ENCODE data around the gene SMAP2.

SMAP2 gene

GRCh38 chr1:40380817-40381216 is 7.3 kb downstream of the SMAP2 start:
- DNase-seq = no peak
- WGBS = 100% methylated on average over 1 of the region's 4 CpGs

GRCh38 chr1:40381268-40382107 is 8.0 kb downstream of the SMAP2 start:
- H3K4me3 ChIP-seq (ENCODE audit: insufficient read depth in 1 of 2, low read depth in 1 of 2, low read length in 2 of 2) = no peak overlapping the region
- no peaks in the 10 kb centered on the region for H3K27me3 ChIP-seq (ENCODE audit: control insufficient read depth in 1 of 2, insufficient read depth in 1 of 2, low read length in 2 of 2)
- H2AK5ac ChIP-seq (ENCODE audit: low read length, severe bottlenecking) = no peak overlapping the region
- peaks cover 25% of the 10 kb centered on the region for H3K79me1 ChIP-seq (replicated peaks; ENCODE audit: low read length, poor library complexity, severe bottlenecking)
- no peak overlapping the region for H3K9ac ChIP-seq (ENCODE audit: low read length)
- H4K8ac ChIP-seq (ENCODE audit: low read length) = no peak overlapping the region
- H2AFZ ChIP-seq (ENCODE audit: low read depth, low read length) = no peak overlapping the region
- H3K4me1 ChIP-seq (ENCODE audit: control insufficient read depth, insufficient read depth, low read depth, low read length) = peaks cover 5% of the 10 kb centered on the region
- H2BK5ac ChIP-seq (ENCODE audit: low read depth, low read length, poor library complexity, severe bottlenecking) = no peak overlapping the region
- H3K18ac ChIP-seq (ENCODE audit: low read depth in 1 of 2, low read length in 2 of 2) = no peak overlapping the region
- H3K9me3 ChIP-seq (ENCODE audit: control insufficient read depth, low read length) = no peaks in the 10 kb centered on the region
- H3K4me2 ChIP-seq (ENCODE audit: low read length, poor library complexity, severe bottlenecking) = no peak overlapping the region
- H2BK12ac ChIP-seq (ENCODE audit: low read length in 2 of 2) = no peak overlapping the region
- no peak overlapping the region for H3K4ac ChIP-seq (ENCODE audit: low read depth in 1 of 2, low read length in 2 of 2)
- 94% methylated on average over 7 of the region's 7 CpGs for WGBS
- H3K14ac ChIP-seq (ENCODE audit: low read length in 2 of 2) = no peak overlapping the region
- DNase-seq = no peak
- H4K91ac ChIP-seq (ENCODE audit: low read length) = no peak overlapping the region
- no peak overlapping the region for H3K23ac ChIP-seq (ENCODE audit: low read length in 2 of 2)
- H2BK120ac ChIP-seq (ENCODE audit: low read depth, low read length) = no peak overlapping the region
- no peak overlapping the region for H2BK15ac ChIP-seq (ENCODE audit: low read depth, poor library complexity, severe bottlenecking)
- no peak overlapping the region for H3K27ac ChIP-seq (ENCODE audit: low read length, poor library complexity, severe bottlenecking)
- no peaks in the 10 kb centered on the region for H3K36me3 ChIP-seq (ENCODE audit: control insufficient read depth in 1 of 2, insufficient read depth in 2 of 2, low read depth in 1 of 2, low read length in 2 of 2)

More at GRCh38 chr1:40380817-40381216, 7.3 kb downstream of the SMAP2 start:
- H3K4ac ChIP-seq (ENCODE audit: low read depth in 1 of 2, low read length in 2 of 2) = no peak overlapping the region
- H3K27me3 ChIP-seq (ENCODE audit: control insufficient read depth in 1 of 2, insufficient read depth in 1 of 2, low read length in 2 of 2) = no peaks in the 10 kb centered on the region
- no peaks in the 10 kb centered on the region for H3K36me3 ChIP-seq (ENCODE audit: control insufficient read depth in 1 of 2, insufficient read depth in 2 of 2, low read depth in 1 of 2, low read length in 2 of 2)
- peaks cover 5% of the 10 kb centered on the region for H3K4me1 ChIP-seq (ENCODE audit: control insufficient read depth, insufficient read depth, low read depth, low read length)
- H3K4me3 ChIP-seq (ENCODE audit: insufficient read depth in 1 of 2, low read depth in 1 of 2, low read length in 2 of 2) = no peak overlapping the region
- no peak overlapping the region for H3K23ac ChIP-seq (ENCODE audit: low read length in 2 of 2)
- no peak overlapping the region for H2BK5ac ChIP-seq (ENCODE audit: low read depth, low read length, poor library complexity, severe bottlenecking)
- H2BK12ac ChIP-seq (ENCODE audit: low read length in 2 of 2) = no peak overlapping the region
- no peak overlapping the region for H3K27ac ChIP-seq (ENCODE audit: low read length, poor library complexity, severe bottlenecking)
- no peak overlapping the region for H3K14ac ChIP-seq (ENCODE audit: low read length in 2 of 2)
- no peak overlapping the region for H4K8ac ChIP-seq (ENCODE audit: low read length)
- no peaks in the 10 kb centered on the region for H3K9me3 ChIP-seq (ENCODE audit: control insufficient read depth, low read length)
- H3K9ac ChIP-seq (ENCODE audit: low read length) = no peak overlapping the region
- no peak overlapping the region for H2BK15ac ChIP-seq (ENCODE audit: low read depth, poor library complexity, severe bottlenecking)
- H2AFZ ChIP-seq (ENCODE audit: low read depth, low read length) = no peak overlapping the region
- peaks cover 25% of the 10 kb centered on the region for H3K79me1 ChIP-seq (replicated peaks; ENCODE audit: low read length, poor library complexity, severe bottlenecking)
- no peak overlapping the region for H3K18ac ChIP-seq (ENCODE audit: low read depth in 1 of 2, low read length in 2 of 2)
- H2AK5ac ChIP-seq (ENCODE audit: low read length, severe bottlenecking) = no peak overlapping the region
- H4K91ac ChIP-seq (ENCODE audit: low read length) = no peak overlapping the region
- H2BK120ac ChIP-seq (ENCODE audit: low read depth, low read length) = no peak overlapping the region
- H3K4me2 ChIP-seq (ENCODE audit: low read length, poor library complexity, severe bottlenecking) = no peak overlapping the region

- Histone ChIP-seq H4K8ac (ENCODE audit: low read length) (no peak overlapping the region), H2BK12ac (ENCODE audit: low read length in 2 of 2) (no peak overlapping the region)
- WGBS = 66% methylated on average over 3 of the region's 3 CpGs
These were observed 8.6 kb downstream of the SMAP2 start for GRCh38 chr1:40382108-40382460.

GRCh38 chr1:40382601-40383000 is 9.1 kb downstream of the SMAP2 start:
- Histone ChIP-seq H2BK5ac (ENCODE audit: low read depth, low read length, poor library complexity, severe bottlenecking) (no peak overlapping the region), H3K36me3 (ENCODE audit: control insufficient read depth in 1 of 2, insufficient read depth in 2 of 2, low read depth in 1 of 2, low read length in 2 of 2) (no peaks in the 10 kb centered on the region), H4K91ac (ENCODE audit: low read length) (no peak overlapping the region), H3K4ac (ENCODE audit: low read depth in 1 of 2, low read length in 2 of 2) (no peak overlapping the region), H3K79me1 (replicated peaks; ENCODE audit: low read length, poor library complexity, severe bottlenecking) (peaks cover 24% of the 10 kb centered on the region), H2BK12ac (ENCODE audit: low read length in 2 of 2) (no peak overlapping the region), H3K4me3 (ENCODE audit: insufficient read depth in 1 of 2, low read depth in 1 of 2, low read length in 2 of 2) (no peak overlapping the region), H3K18ac (ENCODE audit: low read depth in 1 of 2, low read length in 2 of 2) (no peak overlapping the region), H3K4me1 (ENCODE audit: control insufficient read depth, insufficient read depth, low read depth, low read length) (peaks cover 5% of the 10 kb centered on the region), H2BK15ac (ENCODE audit: low read depth, poor library complexity, severe bottlenecking) (no peak overlapping the region), H2BK120ac (ENCODE audit: low read depth, low read length) (no peak overlapping the region), H3K9ac (ENCODE audit: low read length) (no peak overlapping the region), H3K27me3 (ENCODE audit: control insufficient read depth in 1 of 2, insufficient read depth in 1 of 2, low read length in 2 of 2) (no peaks in the 10 kb centered on the region), H3K9me3 (ENCODE audit: control insufficient read depth, low read length) (no peaks in the 10 kb centered on the region), H3K4me2 (ENCODE audit: low read length, poor library complexity, severe bottlenecking) (no peak overlapping the region), H3K14ac (ENCODE audit: low read length in 2 of 2) (no peak overlapping the region), H2AK5ac (ENCODE audit: low read length, severe bottlenecking) (no peak overlapping the region), H3K27ac (ENCODE audit: low read length, poor library complexity, severe bottlenecking) (no peak overlapping the region), H4K8ac (ENCODE audit: low read length) (no peak overlapping the region), H2AFZ (ENCODE audit: low read depth, low read length) (no peak overlapping the region), H3K23ac (ENCODE audit: low read length in 2 of 2) (no peak overlapping the region)
- no peak for DNase-seq

More at GRCh38 chr1:40382108-40382460, 8.6 kb downstream of the SMAP2 start:
- no peak overlapping the region for H2AK5ac ChIP-seq (ENCODE audit: low read length, severe bottlenecking)
- no peak for DNase-seq
- peaks cover 25% of the 10 kb centered on the region for H3K79me1 ChIP-seq (replicated peaks; ENCODE audit: low read length, poor library complexity, severe bottlenecking)
- H4K91ac ChIP-seq (ENCODE audit: low read length) = no peak overlapping the region
- no peak overlapping the region for H2BK5ac ChIP-seq (ENCODE audit: low read depth, low read length, poor library complexity, severe bottlenecking)
- no peaks in the 10 kb centered on the region for H3K27me3 ChIP-seq (ENCODE audit: control insufficient read depth in 1 of 2, insufficient read depth in 1 of 2, low read length in 2 of 2)
- no peaks in the 10 kb centered on the region for H3K36me3 ChIP-seq (ENCODE audit: control insufficient read depth in 1 of 2, insufficient read depth in 2 of 2, low read depth in 1 of 2, low read length in 2 of 2)
- no peak overlapping the region for H2BK120ac ChIP-seq (ENCODE audit: low read depth, low read length)
- H2AFZ ChIP-seq (ENCODE audit: low read depth, low read length) = no peak overlapping the region
- H3K4ac ChIP-seq (ENCODE audit: low read depth in 1 of 2, low read length in 2 of 2) = no peak overlapping the region
- H3K4me3 ChIP-seq (ENCODE audit: insufficient read depth in 1 of 2, low read depth in 1 of 2, low read length in 2 of 2) = no peak overlapping the region
- no peak overlapping the region for H3K14ac ChIP-seq (ENCODE audit: low read length in 2 of 2)
- H3K9me3 ChIP-seq (ENCODE audit: control insufficient read depth, low read length) = no peaks in the 10 kb centered on the region
- peaks cover 5% of the 10 kb centered on the region for H3K4me1 ChIP-seq (ENCODE audit: control insufficient read depth, insufficient read depth, low read depth, low read length)
- H3K18ac ChIP-seq (ENCODE audit: low read depth in 1 of 2, low read length in 2 of 2) = peak overlapping the region in 1 of 2 experiments; percentile 28
- H3K4me2 ChIP-seq (ENCODE audit: low read length, poor library complexity, severe bottlenecking) = no peak overlapping the region
- no peak overlapping the region for H2BK15ac ChIP-seq (ENCODE audit: low read depth, poor library complexity, severe bottlenecking)
- no peak overlapping the region for H3K23ac ChIP-seq (ENCODE audit: low read length in 2 of 2)
- no peak overlapping the region for H3K27ac ChIP-seq (ENCODE audit: low read length, poor library complexity, severe bottlenecking)
- H3K9ac ChIP-seq (ENCODE audit: low read length) = no peak overlapping the region

Data from mesenchymal stem cell (in vitro differentiated cells and primary cell).